Measurements from ENCODE around the gene SEC22A.

Gene SEC22A

DNA sequence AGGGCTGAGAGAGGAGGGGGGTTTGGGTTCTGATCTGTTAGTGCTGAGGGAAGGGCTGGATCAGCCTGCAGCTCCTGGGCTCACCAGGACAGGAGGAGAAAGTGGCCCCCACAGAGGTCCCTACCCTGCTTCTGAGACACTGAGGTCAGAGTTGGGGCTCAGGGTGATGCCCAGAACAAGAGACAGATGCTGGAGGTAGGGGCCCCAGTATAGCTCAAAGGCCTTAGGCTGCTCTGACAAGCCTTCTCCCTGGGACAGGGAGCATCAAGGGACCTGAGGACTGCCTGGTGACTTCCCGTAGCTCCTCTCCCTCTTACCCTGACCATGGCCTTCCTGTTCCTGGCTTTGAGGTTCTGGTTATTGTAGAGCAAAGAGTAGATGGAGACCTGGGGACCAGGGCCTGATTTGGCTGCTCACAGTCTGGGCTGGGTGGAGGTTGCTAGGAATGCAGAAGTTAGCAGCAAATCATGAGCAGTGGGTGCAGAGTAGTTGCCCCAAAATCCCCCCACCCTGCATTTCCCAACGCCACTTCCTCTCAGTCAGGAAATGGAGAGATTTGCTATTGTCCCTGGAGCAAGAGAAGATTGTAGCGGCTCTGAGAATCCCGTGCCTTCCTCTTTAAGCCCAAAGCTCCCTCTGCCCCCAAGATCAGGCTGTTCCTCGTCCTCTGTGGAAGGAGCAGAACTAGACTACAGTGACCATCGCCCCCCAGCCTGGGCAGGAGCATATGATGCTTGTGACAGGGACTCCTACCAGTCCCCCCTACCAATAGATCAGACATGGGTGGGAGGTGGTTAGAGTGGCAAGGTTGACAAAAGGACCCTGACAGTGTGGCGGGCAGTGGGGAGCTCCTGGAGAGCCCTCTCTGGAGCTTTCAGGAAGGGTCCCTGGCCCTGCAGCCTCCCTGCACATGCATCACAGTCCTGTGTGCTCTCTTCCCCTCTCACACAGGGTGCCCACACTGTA, 47.4 kb upstream of the SEC22A start:
- TF ChIP-seq, protein P1, sequence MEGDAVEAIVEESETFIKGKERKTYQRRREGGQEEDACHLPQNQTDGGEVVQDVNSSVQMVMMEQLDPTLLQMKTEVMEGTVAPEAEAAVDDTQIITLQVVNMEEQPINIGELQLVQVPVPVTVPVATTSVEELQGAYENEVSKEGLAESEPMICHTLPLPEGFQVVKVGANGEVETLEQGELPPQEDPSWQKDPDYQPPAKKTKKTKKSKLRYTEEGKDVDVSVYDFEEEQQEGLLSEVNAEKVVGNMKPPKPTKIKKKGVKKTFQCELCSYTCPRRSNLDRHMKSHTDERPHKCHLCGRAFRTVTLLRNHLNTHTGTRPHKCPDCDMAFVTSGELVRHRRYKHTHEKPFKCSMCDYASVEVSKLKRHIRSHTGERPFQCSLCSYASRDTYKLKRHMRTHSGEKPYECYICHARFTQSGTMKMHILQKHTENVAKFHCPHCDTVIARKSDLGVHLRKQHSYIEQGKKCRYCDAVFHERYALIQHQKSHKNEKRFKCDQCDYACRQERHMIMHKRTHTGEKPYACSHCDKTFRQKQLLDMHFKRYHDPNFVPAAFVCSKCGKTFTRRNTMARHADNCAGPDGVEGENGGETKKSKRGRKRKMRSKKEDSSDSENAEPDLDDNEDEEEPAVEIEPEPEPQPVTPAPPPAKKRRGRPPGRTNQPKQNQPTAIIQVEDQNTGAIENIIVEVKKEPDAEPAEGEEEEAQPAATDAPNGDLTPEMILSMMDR (IDR thresholded peaks at IDR 0.05; ENCODE audit: poor library complexity, severe bottlenecking), result no peak
- no peak overlapping the region for H3K27ac ChIP-seq (ENCODE audit: poor library complexity, severe bottlenecking)
- H3K36me3 ChIP-seq (ENCODE audit: low read depth), result peaks cover 86% of the 10 kb centered on the region
- H3K4me1 ChIP-seq (ENCODE audit: insufficient read depth, poor library complexity, severe bottlenecking), result no peaks in the 10 kb centered on the region
- H3K27me3 ChIP-seq (ENCODE audit: insufficient read depth, poor library complexity, severe bottlenecking), result no peaks in the 10 kb centered on the region
- DNase-seq (ENCODE audit: low spot score), result no peak
- ATAC-seq (ENCODE audit: low read depth), result no peak
- H3K9me3 ChIP-seq (ENCODE audit: severe bottlenecking), result no peaks in the 10 kb centered on the region
- no peak overlapping the region for H3K4me3 ChIP-seq (ENCODE audit: severe bottlenecking)

DNA sequence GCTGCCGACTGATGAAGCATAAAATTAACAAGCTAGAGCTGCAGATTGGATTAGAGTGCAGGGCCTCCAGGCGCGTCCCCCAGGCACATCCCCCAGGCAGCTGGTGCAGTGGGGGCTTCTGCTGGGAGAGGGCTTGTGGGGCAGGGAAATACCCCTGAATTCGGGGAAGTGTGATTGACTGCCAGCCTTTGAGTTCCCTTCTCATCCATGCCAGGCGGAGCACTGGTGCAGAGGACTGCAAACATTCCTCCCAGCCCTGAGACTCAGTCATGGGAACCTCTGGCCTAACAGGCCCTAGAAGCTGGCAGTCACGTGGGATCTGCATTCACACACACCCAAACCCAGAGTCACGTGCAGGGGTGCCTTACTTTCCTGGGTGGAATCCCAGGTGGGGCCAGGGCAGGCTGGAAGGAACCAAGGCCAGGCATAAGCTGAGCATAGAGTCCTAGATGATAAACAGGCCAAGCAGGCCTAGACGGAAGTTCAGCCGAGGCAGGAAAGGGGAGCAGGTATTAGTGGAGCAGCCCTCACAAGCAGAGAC, 46.2 kb upstream of the SEC22A start:
- ATAC-seq (ENCODE audit: low read depth) (no peak), DNase-seq (ENCODE audit: low spot score) (no peak)
- Histone ChIP-seq H3K9me3 (ENCODE audit: severe bottlenecking) (no peaks in the 10 kb centered on the region), H3K4me1 (ENCODE audit: insufficient read depth, poor library complexity, severe bottlenecking) (no peaks in the 10 kb centered on the region), H3K27me3 (ENCODE audit: insufficient read depth, poor library complexity, severe bottlenecking) (no peaks in the 10 kb centered on the region), H3K4me3 (ENCODE audit: severe bottlenecking) (no peak overlapping the region), H3K36me3 (ENCODE audit: low read depth) (peaks cover 84% of the 10 kb centered on the region), H3K27ac (ENCODE audit: poor library complexity, severe bottlenecking) (no peak overlapping the region)
- TF ChIP-seq, protein P1 (IDR thresholded peaks at IDR 0.05; ENCODE audit: poor library complexity, severe bottlenecking), result no peak

DNA sequence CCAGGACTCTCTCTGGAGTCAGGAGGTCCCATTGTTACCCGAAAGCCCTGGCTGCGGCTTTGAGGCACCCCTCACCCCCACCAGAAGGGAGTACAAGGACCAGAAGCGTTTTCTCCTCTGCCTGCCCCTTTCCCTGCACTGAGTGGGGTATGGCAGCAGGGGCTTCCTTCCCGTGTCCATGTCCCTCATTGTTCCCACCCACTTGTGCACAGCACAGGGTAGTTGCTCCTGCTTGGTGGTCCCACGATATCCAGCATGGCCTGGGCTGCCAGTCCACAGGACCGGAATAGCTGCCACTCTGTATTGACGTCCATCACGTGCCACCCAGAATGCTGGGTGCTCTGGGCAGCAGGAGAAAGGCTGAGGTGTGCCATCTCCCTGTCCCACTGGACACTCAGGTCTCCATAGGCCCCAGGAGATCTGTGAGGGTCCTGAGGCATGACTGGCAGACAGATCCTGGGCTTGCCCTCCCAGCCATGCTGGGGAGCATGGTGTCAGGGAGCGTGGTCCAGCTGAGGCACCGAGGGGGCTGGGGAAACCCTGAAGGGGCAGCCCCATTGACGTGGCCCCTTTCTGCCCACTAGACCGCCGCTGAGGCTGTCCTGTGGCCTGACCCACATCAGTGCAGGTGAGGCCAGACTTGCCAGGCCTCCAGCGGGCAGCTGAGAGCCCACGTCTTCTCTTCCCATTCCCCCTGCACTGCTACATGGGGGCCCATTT, 45.3 kb upstream of the SEC22A start:
- Histone ChIP-seq H3K27ac (ENCODE audit: poor library complexity, severe bottlenecking) (no peak overlapping the region), H3K36me3 (ENCODE audit: low read depth) (peaks cover 84% of the 10 kb centered on the region), H3K4me3 (ENCODE audit: severe bottlenecking) (no peak overlapping the region), H3K9me3 (ENCODE audit: severe bottlenecking) (no peaks in the 10 kb centered on the region), H3K27me3 (ENCODE audit: insufficient read depth, poor library complexity, severe bottlenecking) (no peaks in the 10 kb centered on the region), H3K4me1 (ENCODE audit: insufficient read depth, poor library complexity, severe bottlenecking) (no peaks in the 10 kb centered on the region)
- TF ChIP-seq, protein P1 (IDR thresholded peaks at IDR 0.05; ENCODE audit: poor library complexity, severe bottlenecking), result no peak
- no peak for ATAC-seq (ENCODE audit: low read depth)
- no peak for DNase-seq (ENCODE audit: low spot score)

DNA sequence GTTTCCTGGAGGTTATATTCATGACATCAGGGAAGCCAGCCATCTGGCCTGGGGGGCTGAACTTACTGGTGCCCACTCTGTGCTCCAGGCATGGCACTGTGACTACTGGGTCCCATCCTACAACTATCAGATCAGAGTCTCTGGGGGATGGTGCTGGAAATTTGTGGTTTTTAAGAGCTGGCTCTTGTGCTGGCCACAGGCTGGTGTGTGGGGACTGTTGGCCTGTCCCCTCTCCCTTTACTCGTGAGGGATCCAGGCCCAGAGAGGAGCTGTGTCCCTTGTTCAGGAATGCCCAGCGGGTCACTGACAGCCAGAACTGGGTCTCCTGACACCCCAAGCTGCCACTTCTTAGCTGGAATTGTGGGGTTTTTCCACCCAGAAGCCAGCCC, 44.5 kb upstream of the SEC22A start:
- H3K4me3 ChIP-seq (ENCODE audit: severe bottlenecking), result no peak overlapping the region

More for the DNA sequence above, 44.5 kb upstream of the SEC22A start:
- TF ChIP-seq, protein P1 (IDR thresholded peaks at IDR 0.05; ENCODE audit: poor library complexity, severe bottlenecking), result no peak
- H3K9me3 ChIP-seq (ENCODE audit: severe bottlenecking), result no peaks in the 10 kb centered on the region
- H3K27ac ChIP-seq (ENCODE audit: poor library complexity, severe bottlenecking), result no peak overlapping the region
- no peaks in the 10 kb centered on the region for H3K4me1 ChIP-seq (ENCODE audit: insufficient read depth, poor library complexity, severe bottlenecking)
- peaks cover 90% of the 10 kb centered on the region for H3K36me3 ChIP-seq (ENCODE audit: low read depth)
- DNase-seq (ENCODE audit: low spot score) (no peak), ATAC-seq (ENCODE audit: low read depth) (no peak)
- H3K27me3 ChIP-seq (ENCODE audit: insufficient read depth, poor library complexity, severe bottlenecking), result no peaks in the 10 kb centered on the region
